ENCODE measurements around the gene TMEM260. TPM values are rescaled to one million over a fixed set of nuclear protein-coding genes. Genes with fewer than 3 reads are reported as not detected.
A peak's percentile ranks its signal among the peaks of the same experiment; 100 is the strongest.

TMEM260 gene
- total and polyA plus RNA-seq, 10 donors = 8.4 to 42.9 (median 30.2) TPM

- H3K9me3 ChIP-seq = peaks cover 0 to under 1% (median 0%) of the 10 kb centered on the region in 8 donors
- intact Hi-C loops (cut with DNase I; ENCODE audit: low total_unique reads) = no loop called here
- no peaks in the 10 kb centered on the region for H3K4me1 ChIP-seq
- no peaks in the 10 kb centered on the region for H3K36me3 ChIP-seq
- H3K4me3 ChIP-seq = no peak overlapping the region
- H3K27me3 ChIP-seq (replicated peaks in 1 of 7) = peaks cover 0 to 24% (median 0%) of the 10 kb centered on the region in 7 donors
- DNase-seq = no peak
- no peak overlapping the region for H3K27ac ChIP-seq
- TF ChIP-seq, protein P1, sequence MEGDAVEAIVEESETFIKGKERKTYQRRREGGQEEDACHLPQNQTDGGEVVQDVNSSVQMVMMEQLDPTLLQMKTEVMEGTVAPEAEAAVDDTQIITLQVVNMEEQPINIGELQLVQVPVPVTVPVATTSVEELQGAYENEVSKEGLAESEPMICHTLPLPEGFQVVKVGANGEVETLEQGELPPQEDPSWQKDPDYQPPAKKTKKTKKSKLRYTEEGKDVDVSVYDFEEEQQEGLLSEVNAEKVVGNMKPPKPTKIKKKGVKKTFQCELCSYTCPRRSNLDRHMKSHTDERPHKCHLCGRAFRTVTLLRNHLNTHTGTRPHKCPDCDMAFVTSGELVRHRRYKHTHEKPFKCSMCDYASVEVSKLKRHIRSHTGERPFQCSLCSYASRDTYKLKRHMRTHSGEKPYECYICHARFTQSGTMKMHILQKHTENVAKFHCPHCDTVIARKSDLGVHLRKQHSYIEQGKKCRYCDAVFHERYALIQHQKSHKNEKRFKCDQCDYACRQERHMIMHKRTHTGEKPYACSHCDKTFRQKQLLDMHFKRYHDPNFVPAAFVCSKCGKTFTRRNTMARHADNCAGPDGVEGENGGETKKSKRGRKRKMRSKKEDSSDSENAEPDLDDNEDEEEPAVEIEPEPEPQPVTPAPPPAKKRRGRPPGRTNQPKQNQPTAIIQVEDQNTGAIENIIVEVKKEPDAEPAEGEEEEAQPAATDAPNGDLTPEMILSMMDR (IDR thresholded peaks at IDR 0.05 in 8 of 11, conservative IDR thresholded peaks at IDR 0.05 in 3 of 11) = no peak
- TF ChIP-seq POLR2AphosphoS5 (IDR thresholded peaks at IDR 0.05) (no peak), POLR2A (IDR thresholded peaks at IDR 0.05) (no peak)
Measured at GRCh38 chr14:56569174-56569573, 10.4 kb upstream of the TMEM260 start.

DNA sequence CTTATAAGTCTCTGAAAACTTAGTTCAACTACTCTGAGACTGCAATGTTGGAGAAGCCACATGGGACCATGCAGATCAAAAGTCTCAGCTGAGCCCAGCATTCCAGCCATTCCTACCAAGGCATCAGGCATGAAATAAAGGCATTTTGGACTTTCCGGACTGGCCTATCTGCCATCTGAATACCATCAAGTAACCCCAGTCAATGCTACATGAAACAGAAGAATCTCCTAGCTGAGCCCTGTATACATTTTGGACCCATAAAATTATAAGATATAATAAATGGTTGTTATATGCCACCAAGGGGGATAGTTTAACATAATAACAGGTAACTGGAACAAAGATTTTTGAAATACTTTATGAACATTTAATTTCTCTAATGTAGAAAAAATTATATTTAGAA, 9.3 kb upstream of the TMEM260 start:
- intact Hi-C loops (cut with DNase I; ENCODE audit: low total_unique reads) = no loop called here
- WGBS, 5 donors = 89 to 100% (median 95%) methylated on average over 1 of the region's 1 CpG
- H3K27ac ChIP-seq = no peak overlapping the region
- H3K36me3 ChIP-seq = no peaks in the 10 kb centered on the region
- peaks cover 0 to 26% (median 0%) of the 10 kb centered on the region in 7 donors for H3K27me3 ChIP-seq (replicated peaks in 1 of 7)
- H3K4me1 ChIP-seq = no peaks in the 10 kb centered on the region
- no peak for DNase-seq
- H3K4me3 ChIP-seq = no peak overlapping the region
- H3K9me3 ChIP-seq = no peaks in the 10 kb centered on the region
- TF ChIP-seq, protein P1 (IDR thresholded peaks at IDR 0.05 in 8 of 11, conservative IDR thresholded peaks at IDR 0.05 in 3 of 11) = no peak
- TF ChIP-seq POLR2AphosphoS5 (IDR thresholded peaks at IDR 0.05) (no peak), POLR2A (IDR thresholded peaks at IDR 0.05) (no peak)

DNA sequence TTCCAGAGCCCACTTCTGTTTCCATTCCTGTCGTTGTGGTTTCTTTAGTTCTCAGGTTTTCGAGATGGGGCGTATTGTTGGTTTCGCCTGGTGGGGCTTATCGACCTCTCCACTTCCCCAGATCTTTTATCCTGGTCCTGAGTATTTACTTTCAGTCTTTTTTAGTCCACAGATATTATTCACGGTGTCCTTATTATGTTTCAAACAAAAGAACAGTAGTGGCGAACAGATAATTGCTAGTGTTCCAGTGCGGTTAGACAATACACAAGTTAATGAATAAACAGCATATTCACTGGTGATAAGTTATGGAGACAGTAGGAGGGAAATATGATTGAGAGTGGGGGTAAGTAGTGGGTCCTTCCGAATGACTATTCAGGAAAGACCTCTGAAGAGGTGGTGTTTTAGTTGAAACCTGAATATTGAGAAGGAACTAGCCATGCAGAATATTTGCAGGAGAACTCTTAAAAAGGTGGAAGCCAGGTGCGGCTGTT, 668 bp downstream of the TMEM260 start:
- H3K4me3 ChIP-seq = peak overlapping the region; percentile 61 to 92 (median 88)
- intact Hi-C loops (cut with DNase I; ENCODE audit: low total_unique reads) = no loop called here
- H3K9me3 ChIP-seq = no peaks in the 10 kb centered on the region
- no peaks in the 10 kb centered on the region for H3K27me3 ChIP-seq (replicated peaks in 1 of 7)
- H3K4me1 ChIP-seq = peaks cover 20 to 55% (median 29%) of the 10 kb centered on the region in 6 donors
- no peak for DNase-seq
- peaks cover 0 to 3% (median 0%) of the 10 kb centered on the region in 6 donors for H3K36me3 ChIP-seq
- TF ChIP-seq, protein P1 (IDR thresholded peaks at IDR 0.05 in 8 of 11, conservative IDR thresholded peaks at IDR 0.05 in 3 of 11) = no peak
- TF ChIP-seq POLR2AphosphoS5 (IDR thresholded peaks at IDR 0.05) (no peak), POLR2A (IDR thresholded peaks at IDR 0.05) (no peak)
- WGBS, 5 donors = 3 to 5% (median 4%) methylated on average over 10 of the region's 10 CpGs
- H3K27ac ChIP-seq = peak overlapping the region; percentile 66 to 98 (median 92)

- Histone ChIP-seq H3K27me3 (replicated peaks in 1 of 7) (no peaks in the 10 kb centered on the region), H3K4me1 (peaks cover 20 to 56% (median 29%) of the 10 kb centered on the region in 6 donors), H3K4me3 (peak overlapping the region in 7 of 8 donors; percentile 61 to 92 (median 90)), H3K36me3 (peaks cover 0 to 12% (median 6%) of the 10 kb centered on the region in 6 donors), H3K27ac (peak overlapping the region in 7 of 8 donors; percentile 7 to 98 (median 92)), H3K9me3 (no peaks in the 10 kb centered on the region)
- no peak for DNase-seq
- WGBS, 5 donors = 49 to 61% (median 50%) methylated on average over 6 of the region's 6 CpGs
- intact Hi-C loops (cut with DNase I; ENCODE audit: low total_unique reads) = no loop called here
- TF ChIP-seq POLR2A (IDR thresholded peaks at IDR 0.05) (no peak), POLR2AphosphoS5 (IDR thresholded peaks at IDR 0.05) (no peak)
- TF ChIP-seq, protein P1 (IDR thresholded peaks at IDR 0.05 in 8 of 11, conservative IDR thresholded peaks at IDR 0.05 in 3 of 11) = no peak
Measured at GRCh38 chr14:56581041-56581727, 1.6 kb downstream of the TMEM260 start.

All from spleen (tissue), 11 donors.